Left renal pelvis (tissue), 4 donors: Measurements from ENCODE around the gene ELF3. TPM values are rescaled to one million over a fixed set of nuclear protein-coding genes. Genes with fewer than 3 reads are reported as not detected.
A peak's percentile ranks its signal among the peaks of the same experiment; 100 is the strongest.
"Not testable (repeated sequence)": the region's sequence is repeated elsewhere in the genome, so short reads cannot be mapped to it uniquely, and the experiment has no call there.

Experiments used
- DNase-seq, 4 donors: peaks; one replicate each; pipeline ENCODE4 v3.0.0-alpha.2; 2013; ENCODE audit warnings: low read depth in 4 of 4, low spot score in 3 of 4
- polyA plus RNA-seq, 4 donors: library from polyadenylated mRNA; unstranded; fragments of 120-200 nt; gene quantifications; one replicate each; pipeline ENCODE4 v1.2.1, GENCODE V29; 2013; ENCODE audit not compliant: insufficient read length in 4 of 4

The ELF3 gene
- 100 to 1,000 TPM in 1 of 4 donors, 10 to 100 TPM in 2, 1 to 10 TPM in 1; 1.2 to 143 (median 66.5) TPM for polyA plus RNA-seq

- peak; percentile 76 to 92 (median 82) for DNase-seq
Observed at GRCh38 chr1:202010180-202011015, at the start of gene ELF3. TSS of gene ELF3 (plus strand) at chr1:202010587. CDS start at chr1:202011137, 550 bp downstream.

DNA sequence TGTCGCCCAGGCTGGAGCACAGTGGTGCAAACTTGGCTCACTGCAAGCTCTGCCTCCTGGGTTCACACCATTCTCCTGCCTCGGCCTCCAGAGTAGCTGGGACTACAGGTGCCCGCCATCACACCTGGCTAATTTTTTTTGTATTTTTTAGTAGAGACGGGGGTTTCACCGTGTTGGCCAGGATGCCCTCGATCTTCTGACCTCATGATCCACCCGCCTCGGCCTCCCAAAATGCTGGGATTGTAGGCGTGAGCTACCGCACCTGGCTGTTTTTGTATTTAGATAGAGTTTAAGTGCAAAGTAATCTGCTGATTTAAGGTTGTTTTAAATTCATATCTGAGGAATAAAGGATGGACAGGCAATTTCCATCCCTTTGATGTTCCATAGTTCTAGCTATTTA, 48.0 kb upstream of the ELF3 start:
- DNase-seq: not testable (repeated sequence)

- no peak for DNase-seq
Observed at GRCh38 chr1:201964261-201964660, 46.1 kb upstream of the ELF3 start.

DNA sequence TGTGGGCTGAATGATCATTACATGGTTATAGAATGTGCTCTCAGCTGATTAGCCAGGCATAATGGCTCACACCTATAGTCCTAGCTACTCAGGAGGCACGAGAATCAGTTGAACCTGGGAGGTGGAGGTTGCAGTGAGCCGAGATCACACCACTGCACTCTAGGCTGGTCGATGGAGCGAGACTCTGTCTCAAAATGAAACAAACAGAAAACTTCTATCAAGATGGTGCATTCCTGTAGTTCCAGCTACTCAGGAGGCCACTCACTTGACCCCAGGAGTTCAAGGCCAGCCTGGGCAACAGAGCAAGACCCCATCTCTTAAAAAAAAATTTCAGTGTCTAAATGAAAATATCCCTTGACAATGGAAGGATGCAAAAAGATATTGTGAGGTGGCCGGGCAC, 44.2 kb upstream of the ELF3 start:
- no peak for DNase-seq

GRCh38 chr1:201968202-201968925, 42.0 kb upstream of the ELF3 start:
- DNase-seq: no peak

GRCh38 chr1:201970334-201971159, 39.8 kb upstream of the ELF3 start:
- no peak for DNase-seq

DNA sequence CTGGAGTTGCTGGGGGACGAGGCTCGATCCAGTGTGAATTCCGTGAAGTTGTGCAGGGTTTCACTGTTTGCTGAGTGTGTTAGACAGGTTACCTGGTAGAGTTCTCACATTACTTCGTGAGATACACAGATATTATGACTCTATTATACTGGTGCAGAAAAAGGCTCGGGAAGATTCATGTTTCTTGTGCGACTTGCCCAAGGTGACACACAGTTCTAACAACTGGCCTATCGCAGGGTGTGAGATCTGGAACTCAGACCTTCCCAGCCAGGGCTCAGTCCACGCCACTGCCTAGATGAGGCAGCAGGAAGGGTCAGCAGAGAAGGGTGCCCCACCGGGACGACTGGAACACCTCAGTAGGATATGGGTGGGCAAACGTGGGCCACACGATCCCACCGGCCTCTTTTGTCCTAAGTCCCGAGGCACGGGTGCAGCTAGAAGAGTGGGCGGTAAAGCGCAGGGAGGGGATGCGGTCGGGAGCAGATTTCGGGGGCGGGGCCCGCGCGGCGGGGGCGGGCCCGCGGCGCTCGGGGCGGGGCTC, 28.2 kb upstream of the ELF3 start:
- DNase-seq: peak in 3 of 4 donors; percentile 48 to 62 (median 56)

DNA sequence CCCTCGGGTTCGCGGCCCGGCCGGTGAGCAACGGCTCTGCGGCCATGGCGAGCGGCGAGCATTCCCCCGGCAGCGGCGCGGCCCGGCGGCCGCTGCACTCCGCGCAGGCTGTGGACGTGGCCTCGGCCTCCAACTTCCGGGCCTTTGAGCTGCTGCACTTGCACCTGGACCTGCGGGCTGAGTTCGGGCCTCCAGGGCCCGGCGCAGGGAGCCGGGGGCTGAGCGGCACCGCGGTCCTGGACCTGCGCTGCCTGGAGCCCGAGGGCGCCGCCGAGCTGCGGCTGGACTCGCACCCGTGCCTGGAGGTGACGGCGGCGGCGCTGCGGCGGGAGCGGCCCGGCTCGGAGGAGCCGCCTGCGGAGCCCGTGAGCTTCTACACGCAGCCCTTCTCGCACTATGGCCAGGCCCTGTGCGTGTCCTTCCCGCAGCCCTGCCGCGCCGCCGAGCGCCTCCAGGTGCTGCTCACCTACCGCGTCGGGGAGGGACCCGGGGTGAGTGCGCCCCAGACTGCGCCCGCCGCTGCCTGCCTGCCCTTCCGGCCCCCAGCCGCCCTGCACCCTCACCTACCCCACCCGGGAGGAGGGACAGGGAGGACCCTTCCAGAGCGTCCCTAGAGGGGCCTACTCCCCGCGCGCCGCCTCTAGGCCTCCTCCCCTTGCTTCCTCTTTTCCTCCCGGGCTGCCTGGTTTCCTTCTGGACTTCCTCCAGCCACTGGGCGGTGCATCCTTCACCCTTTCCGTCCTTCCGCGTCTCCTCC, 27.6 kb upstream of the ELF3 start, which contains the start of gene RNPEP:
Gene RNPEP, plus strand, starts transcription at position 26 of the 757 bp plus-strand sequence. Its CDS starts 19 bp downstream, at position 45.
- DNase-seq: peak; percentile 24 to 45 (median 39)

GRCh38 chr1:201983380-201983805, 27.0 kb upstream of the ELF3 start:
- peak in 2 of 4 donors; percentile 46 to 51 for DNase-seq

DNA sequence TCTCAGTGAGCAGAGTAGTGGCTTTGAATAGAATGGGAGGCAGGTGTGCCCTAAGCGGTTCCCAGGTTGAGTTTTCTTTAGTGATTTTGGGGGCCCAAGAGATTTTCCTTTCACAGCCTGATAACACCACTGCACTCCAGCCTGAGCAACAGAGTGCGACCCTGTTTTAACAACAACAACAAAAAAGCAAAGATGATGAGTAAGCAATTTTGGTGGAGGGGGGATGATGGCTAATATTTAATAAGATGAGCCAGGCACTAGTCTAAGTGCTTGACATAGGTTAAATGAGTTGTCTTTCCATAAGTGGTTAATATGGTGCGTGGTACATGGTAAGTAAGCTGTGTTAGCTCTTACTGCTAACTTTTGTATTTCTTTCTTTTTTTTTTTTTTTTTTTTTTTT, 25.9 kb upstream of the ELF3 start:
- DNase-seq: no peak

DNA sequence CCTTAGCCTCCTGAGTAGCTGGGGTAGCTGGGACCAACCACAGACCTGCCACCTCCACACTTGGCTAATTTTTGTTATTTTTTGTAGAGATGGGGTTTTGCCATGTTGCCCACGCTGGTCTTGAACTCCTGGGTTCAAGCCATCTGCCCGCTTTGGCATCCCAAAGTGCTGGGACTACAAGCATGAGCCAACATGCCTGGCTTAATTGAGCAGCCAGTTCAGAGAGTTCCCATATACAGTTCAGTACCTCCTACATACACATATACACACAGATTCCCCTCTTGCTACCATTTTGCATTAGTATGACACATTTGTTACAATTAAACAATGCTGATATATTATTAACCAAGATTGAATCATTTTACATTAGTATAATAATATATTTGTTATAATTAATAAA, 25.0 kb upstream of the ELF3 start:
- no peak for DNase-seq

GRCh38 chr1:201988601-201989000, 21.8 kb upstream of the ELF3 start:
- DNase-seq: no peak

DNA sequence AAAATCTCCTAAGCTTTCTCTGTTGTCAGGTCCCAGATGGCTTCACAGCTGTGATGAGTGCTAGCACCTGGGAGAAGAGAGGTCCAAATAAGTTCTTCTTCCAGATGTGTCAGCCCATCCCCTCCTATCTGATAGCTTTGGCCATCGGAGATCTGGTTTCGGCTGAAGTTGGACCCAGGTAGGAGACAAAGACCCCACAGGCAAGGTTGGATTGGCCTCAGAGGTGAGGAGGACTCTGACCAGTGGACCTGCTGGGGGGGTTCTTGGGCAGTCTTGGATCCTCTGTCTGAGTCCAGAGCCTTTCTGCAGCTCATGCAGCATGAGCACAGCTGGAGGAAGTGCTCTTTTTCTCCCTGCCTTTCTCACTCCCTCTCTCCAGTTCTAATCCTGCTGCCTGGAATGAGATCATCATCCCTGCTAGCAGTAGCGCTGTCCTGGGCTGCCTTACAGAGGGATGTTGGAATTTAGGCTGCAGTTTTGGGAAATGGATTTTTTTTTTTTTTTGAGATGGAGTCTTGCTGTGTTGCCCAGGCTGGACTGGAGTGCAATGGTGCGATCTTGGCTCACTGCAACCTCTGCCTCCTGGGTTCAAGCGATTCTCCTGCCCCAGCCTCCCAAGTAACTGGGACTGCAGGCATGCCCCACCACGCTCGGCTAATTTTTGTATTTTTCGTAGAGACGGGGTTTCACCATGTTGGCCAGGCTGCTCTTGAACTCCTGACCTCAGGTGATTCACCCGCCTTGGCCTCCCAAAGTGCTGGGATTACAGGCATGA, 20.8 kb upstream of the ELF3 start:
- DNase-seq: no peak

- DNase-seq: no peak
Observed at GRCh38 chr1:201990427-201990826, 20.0 kb upstream of the ELF3 start.

DNA sequence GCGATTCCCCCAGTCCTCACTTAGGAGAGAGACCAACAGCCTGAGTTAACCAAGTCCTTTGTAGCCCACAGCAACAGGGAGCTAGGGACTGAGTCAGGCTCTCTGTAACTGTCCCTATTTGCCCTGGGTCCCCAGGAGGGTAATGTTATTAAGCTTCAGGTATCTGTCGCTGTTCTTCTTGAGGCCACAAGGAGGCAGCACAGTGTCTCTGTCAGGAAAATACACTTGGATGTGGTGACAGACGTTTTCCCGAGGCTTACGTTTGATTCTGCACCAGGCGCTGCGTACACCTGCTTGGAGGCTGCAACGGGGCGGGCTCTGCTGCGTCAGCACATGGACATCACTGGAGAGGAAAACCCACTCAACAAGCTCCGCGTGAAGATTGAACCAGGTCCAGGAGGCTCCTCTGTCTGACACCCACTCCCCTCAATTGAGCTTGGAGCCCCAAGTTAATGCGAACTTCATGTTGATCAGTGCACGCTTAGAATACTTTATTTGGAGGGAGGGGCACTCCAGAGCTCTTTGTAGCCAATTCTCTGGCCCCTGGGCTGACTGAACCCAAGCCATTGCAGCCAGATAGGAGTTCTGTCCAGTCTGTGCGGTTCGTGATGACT, 10.7 kb upstream of the ELF3 start:
- no peak for DNase-seq

DNA sequence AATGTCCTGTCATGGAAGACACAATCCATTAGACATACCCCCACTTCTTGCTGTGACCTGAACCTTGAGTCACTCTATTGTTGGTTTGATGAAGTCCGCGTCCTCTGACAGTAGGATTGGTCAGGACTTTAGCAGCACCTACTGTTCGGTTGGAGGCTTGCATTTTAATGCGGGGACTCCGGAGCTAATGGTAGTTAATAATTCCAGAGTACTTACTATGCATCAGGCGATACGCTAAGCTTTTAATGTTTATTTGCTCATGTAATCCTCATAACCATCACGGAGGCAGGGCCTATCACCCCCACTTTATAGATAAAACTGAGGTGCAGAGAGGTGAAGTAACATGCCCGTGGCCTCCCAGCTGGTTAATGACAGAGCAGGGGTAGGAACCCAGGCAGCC, 7.9 kb upstream of the ELF3 start:
- no peak for DNase-seq

DNA sequence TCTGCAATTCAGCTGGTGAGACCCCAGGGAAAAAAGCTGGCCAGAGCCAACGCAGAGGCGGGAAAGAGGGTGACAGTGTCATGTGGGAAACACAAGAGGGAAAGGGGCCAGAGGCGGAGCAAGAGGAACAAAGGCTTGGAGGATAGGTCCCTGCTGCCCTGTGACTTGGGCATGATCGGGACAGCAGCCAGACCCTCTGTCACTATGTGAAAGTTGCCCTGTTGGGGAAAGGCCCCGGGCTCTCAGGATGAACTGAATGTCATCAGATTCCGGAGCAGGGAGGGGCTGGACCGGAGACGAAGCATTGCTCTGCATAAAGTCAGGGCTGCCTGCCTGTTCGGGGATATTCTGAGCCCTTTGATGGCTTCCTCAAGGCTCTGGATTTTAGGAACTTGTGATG, 5.7 kb upstream of the ELF3 start:
- no peak for DNase-seq

GRCh38 chr1:202005958-202006357, 4.4 kb upstream of the ELF3 start:
- no peak for DNase-seq

DNA sequence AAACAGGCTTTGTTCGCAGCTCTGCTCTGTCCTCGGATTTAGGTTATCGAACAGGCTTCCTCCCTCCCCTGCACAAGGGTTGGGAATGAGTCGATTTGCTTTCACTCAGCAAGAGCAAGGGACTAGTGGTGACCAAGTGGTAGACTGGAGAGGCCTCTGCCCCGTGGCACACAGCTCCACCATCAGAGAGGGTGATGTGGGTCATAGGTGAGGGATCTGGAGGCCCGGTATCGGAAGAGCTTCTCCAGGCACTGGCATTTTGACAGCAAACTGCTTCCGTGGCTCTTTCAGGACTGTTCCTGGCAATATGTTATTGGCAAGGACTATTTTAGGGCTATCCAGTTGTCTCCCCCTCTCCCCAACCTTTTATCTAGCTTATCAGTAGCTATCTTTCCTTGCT, 3.1 kb upstream of the ELF3 start:
- no peak for DNase-seq
